Hepatocyte (in vitro differentiated cells): ENCODE data around the gene KLC1.

ENCODE experiments used
- CTCF ChIP-seq: fragments of 200-600 bp; sonication (generic); IDR thresholded peaks from 2 replicates; pipeline ENCODE4 v1.5.1; 2016; ENCODE audit warnings: antibody characterized with exemption, mild to moderate bottlenecking; ENCODE audit not compliant: poor library complexity
- EZH2 ChIP-seq: fragments of 200-600 bp; sonication (generic); IDR thresholded peaks from 2 replicates; pipeline ENCODE4 v1.6.1; 2016; ENCODE audit warnings: antibody characterized with exemption, mild to moderate bottlenecking, borderline replicate concordance
- EZH2phosphoT487 ChIP-seq: fragments of 200-600 bp; sonication (generic); IDR thresholded peaks from one replicate; pipeline ENCODE4 v1.6.1; 2018; ENCODE audit warnings: antibody characterized with exemption, mild to moderate bottlenecking, low read depth, moderate library complexity; ENCODE audit not compliant: unreplicated experiment, severe bottlenecking

DNA sequence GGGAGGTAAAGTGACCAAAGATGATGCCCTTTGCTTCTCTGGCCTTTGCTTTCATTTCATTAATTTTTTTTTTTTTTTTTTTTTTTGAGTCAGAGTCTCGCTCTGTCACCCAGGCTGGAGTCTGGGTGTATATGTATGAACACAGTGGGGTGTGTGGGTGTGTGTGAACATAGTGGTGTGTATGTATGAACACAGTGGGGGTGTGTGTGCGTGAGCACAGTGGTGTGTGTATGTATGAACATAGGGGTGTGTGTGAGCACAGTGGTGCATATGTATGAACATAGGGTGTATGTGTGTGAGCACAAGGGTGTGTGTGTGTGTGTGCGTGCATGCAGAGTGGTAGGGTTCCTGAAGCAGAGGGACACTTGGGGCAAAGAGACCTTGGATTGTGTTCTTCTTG, 9.6 kb downstream of the KLC1 start:
- TF ChIP-seq EZH2phosphoT487 (no peak), CTCF (no peak), EZH2 (no peak)
